GM12878 (cell line): ENCODE measurements around the gene KCNIP3. TPM values are rescaled to one million over a fixed set of nuclear protein-coding genes. Genes with fewer than 3 reads are reported as not detected.
"Not testable (repeated sequence)": the region's sequence is repeated elsewhere in the genome, so short reads cannot be mapped to it uniquely, and the experiment has no call there.

Experiments used
- ATAC-seq: fragments of 200-7000 bp; cut with Tn5 transposase; 3 replicates; pipeline ENCODE4 v1.9.1; 2020; ENCODE audit warnings: mild to moderate bottlenecking, moderate library complexity
- BruUV-seq: library from RNA; stranded (reverse); fragments of 400-500 nt; replicated peaks from 2 replicates; lab custom pipeline; 2021; lab: Mats Ljungman, UMichigan
- CTCF ChIA-PET: fragments of 300-600 bp; sonication (Branson Sonifier 250); formaldehyde crosslinking; extraction: SDS; loops from one replicate; lab custom pipeline; 2021; ENCODE audit warnings: inconsistent platforms; lab: Yijun Ruan, JAX
- POLR2A ChIA-PET: fragments of 350-600 bp; formaldehyde crosslinking; extraction: SDS; loops from one replicate; lab custom pipeline; 2021; ENCODE audit warnings: inconsistent platforms; lab: Charles Lee
- RAD21 ChIA-PET: fragments of 300-600 bp; sonication (Branson Sonifier 250); formaldehyde crosslinking; loops from one replicate; lab custom pipeline; 2023; ENCODE audit warnings: antibody characterized with exemption; ENCODE audit not compliant: unreplicated experiment; lab: Charles Lee
- SMC1A ChIA-PET: fragments of 300-600 bp; sonication (Branson Sonifier 250); formaldehyde crosslinking; loops from one replicate; lab custom pipeline; 2023; ENCODE audit not compliant: unreplicated experiment, uncharacterized antibody; lab: Charles Lee
- DNase-seq: peaks from one replicate; pipeline ENCODE4 v3.0.0-alpha.2; 2011; ENCODE audit warnings: low read depth, low spot score
- FAIRE-seq: peaks from 3 replicates; lab custom pipeline; 2011; peaks lifted over from hg19 to GRCh38; lab: Jason Lieb, UNC
- H2AFZ ChIP-seq: 2 replicates; pipeline ENCODE4 v1.6.0; 2011; ENCODE audit warnings: low read depth, low read length, control low read depth; ENCODE audit not compliant: control insufficient read depth
- H3K27ac ChIP-seq: 2 replicates; pipeline ENCODE4 v1.5.1; 2011; ENCODE audit warnings: control low read depth; ENCODE audit not compliant: control insufficient read depth, insufficient read depth
- H3K27me3 ChIP-seq, 2 experiments: replicated peaks in 1 of 2; 2 replicates each; pipeline versions ENCODE4 v1.6.0 to v1.6.1; 2011; ENCODE audit warnings: low read length in 1 of 2; ENCODE audit not compliant: control insufficient read depth in 2 of 2, insufficient read depth in 2 of 2
- H3K36me3 ChIP-seq, 2 experiments: 2 replicates each; pipeline ENCODE4 v1.5.1; 2011; ENCODE audit warnings: low read length in 1 of 2; ENCODE audit not compliant: control insufficient read depth in 2 of 2, insufficient read depth in 2 of 2
- H3K4me1 ChIP-seq: 2 replicates; pipeline ENCODE4 v1.6.1; 2011; ENCODE audit warnings: mild to moderate bottlenecking, low read length, moderate library complexity, mixed read lengths; ENCODE audit not compliant: control insufficient read depth, insufficient read depth
- H3K4me2 ChIP-seq: 2 replicates; pipeline ENCODE4 v1.6.0; 2011; ENCODE audit warnings: control low read depth; ENCODE audit not compliant: control insufficient read depth, insufficient read depth
- H3K4me3 ChIP-seq: fragments of 200-600 bp; sonication (generic); 2 replicates; pipeline ENCODE4 v1.5.1; 2016
- H3K79me2 ChIP-seq: 2 replicates; pipeline ENCODE4 v1.6.0; 2011; ENCODE audit warnings: low read length; ENCODE audit not compliant: control insufficient read depth, insufficient read depth
- H3K9ac ChIP-seq: 2 replicates; pipeline ENCODE4 v1.8.0; 2011; ENCODE audit warnings: low read length, control low read depth, mixed read lengths; ENCODE audit not compliant: control insufficient read depth, insufficient read depth
- H3K9me3 ChIP-seq: replicated peaks from 3 replicates; pipeline ENCODE4 v1.5.1; 2011; ENCODE audit warnings: mild to moderate bottlenecking, low read length; ENCODE audit not compliant: control insufficient read depth, insufficient read depth
- H4K20me1 ChIP-seq: 2 replicates; pipeline ENCODE4 v1.6.0; 2011; ENCODE audit not compliant: control insufficient read depth, insufficient read depth
- CTCF ChIP-seq, 3 experiments: IDR thresholded peaks in 2 of 3; conservative IDR thresholded peaks in 1 of 3; 2 replicates each; pipeline ENCODE4 v1.5.1; 2011; ENCODE audit warnings: low read depth in 3 of 3, low read length in 3 of 3, mild to moderate bottlenecking in 3 of 3, control low read depth in 2 of 3, moderate library complexity in 2 of 3, inconsistent platforms in 1 of 3, mixed read lengths in 1 of 3; ENCODE audit not compliant: control insufficient read depth in 2 of 3, insufficient read depth in 1 of 3; ENCODE audit errors: extremely low read depth in 1 of 3
- RAD21 ChIP-seq: IDR thresholded peaks from 2 replicates; pipeline ENCODE4 v1.6.1; 2011; ENCODE audit warnings: mild to moderate bottlenecking, low read depth, low read length, moderate library complexity; ENCODE audit not compliant: insufficient read depth
- SMC3 ChIP-seq: IDR thresholded peaks from 2 replicates; pipeline ENCODE4 v1.6.1; 2011; ENCODE audit warnings: low read length, improper control_type of control experiment, borderline replicate concordance
- WGBS: methylation state at CpG from one replicate; pipeline ENCODE4 v1.1.6; 2016; ENCODE audit warnings: low lambda C conversion rate; ENCODE audit not compliant: insufficient replicate concordance, insufficient coverage; ENCODE audit errors: missing lambda C conversion rate; 5-methylcytosine and 5-hydroxymethylcytosine counted together
- in situ Hi-C: fragments of 300-500 bp; cut with MboI; formaldehyde crosslinking; loops from 9 replicates; pipeline ENCODE4 v1.14.3; 2018; ENCODE audit warnings: mixed read lengths
- intact Hi-C: fragments of 100-400 bp; cut with micrococcal nuclease; formaldehyde crosslinking; loops from one replicate; pipeline ENCODE4 v1.14.2; 2022; ENCODE audit not compliant: unreplicated experiment
- polyA plus RNA-seq, 11 experiments: library from polyadenylated mRNA; depleted of rRNA in 4 of 11; unstranded in 6 of 11; stranded (reverse) in 5 of 11; fragments of >200 nt; fragmentation: Nextera tagmentation in 4 of 11; fragmentation: Illumina TruSeq in 1 of 11; extraction: Ambion mirVana in 4 of 11; extraction: Trizol in 1 of 11; gene quantifications; 1 replicate in 1 of 11; 2 replicates in 10 of 11; pipeline versions ENCODE4 v1.2.1 to v1.2.3, GENCODE V29; 2011 to 2016; ENCODE audit warnings: inconsistent platforms in 2 of 11, missing spikeins in 2 of 11, low read depth in 1 of 11
- total RNA-seq, 4 experiments: library from RNA; depleted of rRNA in 3 of 4; stranded (reverse); fragments of >200 nt in 3 of 4; fragmentation: Illumina TruSeq in 1 of 4; extraction: Trizol in 1 of 4; gene quantifications; 2 replicates each; pipeline versions ENCODE4 v1.2.1 to v1.2.3, GENCODE V29; 2013 to 2021

The KCNIP3 gene
- total and polyA plus RNA-seq, 10 of the 15 experiments (the other 5 are each of a cell fraction or from before 2014, with no cell fraction given), result not detected

GRCh38 chr2:95411239-95411638 lies 114.1 kb downstream of the KCNIP3 start:
- H2AFZ ChIP-seq, FAIRE-seq, H3K27me3 ChIP-seq, H4K20me1 ChIP-seq, H3K79me2 ChIP-seq, RAD21 ChIA-PET, H3K9me3 ChIP-seq, H3K27ac ChIP-seq, H3K36me3 ChIP-seq, H3K4me3 ChIP-seq, SMC1A ChIA-PET, H3K4me1 ChIP-seq, in situ Hi-C loops, POLR2A ChIA-PET, ATAC-seq, DNase-seq, H3K4me2 ChIP-seq, BruUV-seq, H3K9ac ChIP-seq: not testable (repeated sequence)
- intact Hi-C loops, result loop anchor here (5.0 kb wide), 1 partner anchor 316 kb away; no protein-coding TSS in a partner anchor
- WGBS, result 64% methylated on average over 5 of the region's 5 CpGs
- CTCF ChIA-PET, result interaction anchor here (0.6 kb wide), 1 partner anchor 1309 kb away, joined by 3 read pairs; no protein-coding TSS in a partner anchor

DNA sequence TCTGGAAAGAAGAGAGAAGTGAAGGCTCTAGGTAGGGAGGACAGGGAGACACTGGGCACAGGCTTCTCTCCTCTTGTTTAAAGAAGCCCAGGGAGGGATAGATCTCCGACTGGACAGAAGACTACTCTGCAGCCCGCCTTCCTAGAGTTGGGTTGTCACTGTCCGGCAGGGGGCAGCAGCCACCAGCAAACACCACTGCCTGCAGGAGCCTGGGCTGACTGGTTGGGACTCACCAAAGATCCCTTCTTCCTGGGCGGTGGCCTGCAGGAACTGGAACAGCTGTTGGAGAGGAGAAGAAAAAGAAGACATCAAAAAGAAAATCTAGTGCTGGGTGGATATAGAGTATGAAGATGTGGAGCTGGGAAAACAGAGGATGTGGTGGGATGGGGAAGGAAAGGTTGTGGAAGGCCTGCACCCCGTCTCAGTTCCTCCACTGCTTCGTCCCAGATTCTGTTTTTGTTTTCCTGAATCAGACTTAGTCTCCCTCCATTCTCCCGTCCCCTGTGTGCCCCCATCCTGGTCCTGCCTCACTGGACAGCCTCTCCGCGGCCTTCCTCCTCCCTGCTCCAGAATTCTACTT lies 117.0 kb downstream of the KCNIP3 start:
- H3K4me3 ChIP-seq, H3K9ac ChIP-seq, DNase-seq, BruUV-seq, H3K9me3 ChIP-seq, H2AFZ ChIP-seq, POLR2A ChIA-PET, H3K27ac ChIP-seq, RAD21 ChIA-PET, H3K79me2 ChIP-seq, H4K20me1 ChIP-seq, H3K36me3 ChIP-seq, H3K4me1 ChIP-seq, in situ Hi-C loops, H3K4me2 ChIP-seq, SMC1A ChIA-PET, H3K27me3 ChIP-seq: not testable (repeated sequence)
- FAIRE-seq (peak; percentile 95), ATAC-seq (peak; percentile 99)
- intact Hi-C loops, result loop anchor here (5.0 kb wide), 1 partner anchor 313 kb away; no protein-coding TSS in a partner anchor
- CTCF ChIA-PET, result interaction anchor here (0.6 to 1.7 kb wide), 3 partner anchors 12 to 357 kb away, joined by 3 to 4 read pairs (median 3); partner anchors contain the start of gene FAHD2A
- peak; percentile 81 for TF ChIP-seq RAD21
- peak; percentile 67 for TF ChIP-seq SMC3
- TF ChIP-seq CTCF (IDR thresholded peaks at IDR 0.05 in 2 of 3, conservative IDR thresholded peaks at IDR 0.05 in 1 of 3; ENCODE audit: control insufficient read depth in 2 of 3, extremely low read depth in 1 of 3, insufficient read depth in 1 of 3, low read depth in 3 of 3, low read length in 3 of 3), result peak; percentile 64 to 79 (median 65)
- WGBS, result 0% methylated on average over 4 of the region's 9 CpGs

DNA sequence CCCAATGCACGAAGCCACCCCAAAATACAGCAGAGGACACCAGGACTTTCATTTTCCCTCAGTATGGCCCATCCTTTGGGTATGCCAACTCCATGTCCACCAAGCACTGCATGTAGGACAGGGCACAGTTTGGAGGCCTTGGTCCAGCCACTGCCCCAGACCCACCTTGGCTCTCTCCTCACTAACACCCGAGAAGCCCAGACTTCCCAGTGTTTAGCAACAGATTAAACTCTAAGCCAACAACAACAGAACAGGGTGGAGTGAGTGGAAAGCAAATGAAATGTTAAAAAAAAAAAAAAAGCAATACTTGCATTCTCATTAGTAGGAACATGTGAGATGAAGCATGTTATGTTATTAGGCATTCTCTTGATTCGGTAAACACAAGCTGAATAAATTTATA lies 118.0 kb downstream of the KCNIP3 start:
- H3K4me2 ChIP-seq, in situ Hi-C loops, H3K9ac ChIP-seq, RAD21 ChIA-PET, H3K79me2 ChIP-seq, H3K4me3 ChIP-seq, DNase-seq, H3K36me3 ChIP-seq, FAIRE-seq, H3K27ac ChIP-seq, H3K27me3 ChIP-seq, H3K4me1 ChIP-seq, intact Hi-C loops, H3K9me3 ChIP-seq, ATAC-seq, H4K20me1 ChIP-seq, BruUV-seq, POLR2A ChIA-PET, H2AFZ ChIP-seq: not testable (repeated sequence)
- 65% methylated on average over 3 of the region's 3 CpGs for WGBS
- ChIA-PET CTCF (interaction anchor here (1.2 to 1.7 kb wide), 2 partner anchors 13 to 26 kb away, joined by 3 to 4 read pairs; partner anchors contain the start of gene FAHD2A), SMC1A (interaction anchor here (0.7 kb wide), 1 partner anchor 250 kb away, joined by 3 read pairs; no protein-coding TSS in a partner anchor)
